ENCODE measurements around the gene PLCE1.

PLCE1 gene

GRCh38 chr10:93994438-93994801, 689 bp downstream of the PLCE1 start:
- DNase-seq (ENCODE audit: low read depth in 2 of 2), result no peak

GRCh38 chr10:93995182-93995581, 1.5 kb downstream of the PLCE1 start:
- DNase-seq (ENCODE audit: low read depth in 2 of 2), result no peak

GRCh38 chr10:93995598-93996271, 2.0 kb downstream of the PLCE1 start:
- no peak for DNase-seq (ENCODE audit: low read depth in 2 of 2)

GRCh38 chr10:93996551-93996950, 2.8 kb downstream of the PLCE1 start:
- DNase-seq (ENCODE audit: low read depth in 2 of 2), result no peak

- DNase-seq (ENCODE audit: low read depth in 2 of 2), result no peak
Measured at GRCh38 chr10:93997546-93997945, 3.8 kb downstream of the PLCE1 start.

GRCh38 chr10:93999401-93999851, 5.7 kb downstream of the PLCE1 start:
- DNase-seq (ENCODE audit: low read depth in 2 of 2), result no peak

GRCh38 chr10:94000638-94001415, 7.1 kb downstream of the PLCE1 start:
- no peak for DNase-seq (ENCODE audit: low read depth in 2 of 2)

GRCh38 chr10:94001416-94001810, 7.7 kb downstream of the PLCE1 start:
- DNase-seq (ENCODE audit: low read depth in 2 of 2), result no peak

- DNase-seq (ENCODE audit: low read depth in 2 of 2), result no peak
Measured at GRCh38 chr10:94002156-94002555, 8.4 kb downstream of the PLCE1 start.

- no peak for DNase-seq (ENCODE audit: low read depth in 2 of 2)
Measured at GRCh38 chr10:94003488-94003887, 9.8 kb downstream of the PLCE1 start.

- DNase-seq (ENCODE audit: low read depth in 2 of 2), result no peak
Measured at GRCh38 chr10:94005050-94005449, 11.3 kb downstream of the PLCE1 start.

GRCh38 chr10:94006591-94007550, 13.1 kb downstream of the PLCE1 start:
- DNase-seq (ENCODE audit: low read depth in 2 of 2), result no peak

- no peak for DNase-seq (ENCODE audit: low read depth in 2 of 2)
Measured at GRCh38 chr10:94008526-94008925, 14.8 kb downstream of the PLCE1 start.

- DNase-seq (ENCODE audit: low read depth in 2 of 2), result no peak
Measured at GRCh38 chr10:94010116-94010515, 16.4 kb downstream of the PLCE1 start.

- DNase-seq (ENCODE audit: low read depth in 2 of 2), result no peak
Measured at GRCh38 chr10:94010886-94011285, 17.2 kb downstream of the PLCE1 start.

- no peak for DNase-seq (ENCODE audit: low read depth in 2 of 2)
Measured at GRCh38 chr10:94011296-94011695, 17.6 kb downstream of the PLCE1 start.

GRCh38 chr10:94012834-94013233, 19.1 kb downstream of the PLCE1 start:
- DNase-seq (ENCODE audit: low read depth in 2 of 2), result no peak

- no peak for DNase-seq (ENCODE audit: low read depth in 2 of 2)
Measured at GRCh38 chr10:94013331-94013760, 19.6 kb downstream of the PLCE1 start.

GRCh38 chr10:94014304-94014703, 20.6 kb downstream of the PLCE1 start:
- no peak for DNase-seq (ENCODE audit: low read depth in 2 of 2)

GRCh38 chr10:94016727-94017714, 23.3 kb downstream of the PLCE1 start:
- DNase-seq (ENCODE audit: low read depth in 2 of 2), result no peak

GRCh38 chr10:94018107-94018506, 24.4 kb downstream of the PLCE1 start:
- DNase-seq (ENCODE audit: low read depth in 2 of 2), result no peak
